MCF 10A (cell line): ENCODE measurements around the gene SPA17. TPM values are rescaled to one million over a fixed set of nuclear protein-coding genes. Genes with fewer than 3 reads are reported as not detected.

Experiments
- BruUV-seq: library from RNA; stranded (reverse); fragments of 400-500 nt; replicated peaks from 2 replicates; lab custom pipeline; 2021; lab: Mats Ljungman, UMichigan
- CTCF ChIA-PET: fragments of 300-600 bp; sonication (Branson Sonifier 250); formaldehyde crosslinking; extraction: SDS; loops from one replicate; lab custom pipeline; 2021; ENCODE audit warnings: antibody characterized with exemption, inconsistent platforms; lab: Yijun Ruan, JAX
- POLR2A ChIA-PET: fragments of 300-600, 350-650 bp; sonication (Branson Sonifier 250); formaldehyde crosslinking; extraction: SDS; loops from one replicate; lab custom pipeline; 2020; ENCODE audit warnings: antibody characterized with exemption, inconsistent platforms; lab: Yijun Ruan, JAX
- DNase-seq: peaks from one replicate; pipeline ENCODE4 v3.0.0-alpha.2; 2018; ENCODE audit not compliant: unreplicated experiment
- H3K27ac Mint-ChIP-seq: one replicate; pipeline ENCODE4 v1.8.0; 2022; ENCODE audit warnings: mild to moderate bottlenecking, low read depth, mixed read lengths; ENCODE audit not compliant: unreplicated experiment
- H3K27me3 Mint-ChIP-seq: one replicate; pipeline ENCODE4 v1.8.0; 2022; ENCODE audit warnings: mixed read lengths; ENCODE audit not compliant: insufficient read depth, unreplicated experiment
- H3K36me3 Mint-ChIP-seq: one replicate; pipeline ENCODE4 v1.8.0; 2022; ENCODE audit warnings: mild to moderate bottlenecking, moderate library complexity, mixed read lengths; ENCODE audit not compliant: insufficient read depth, unreplicated experiment
- H3K4me1 Mint-ChIP-seq: one replicate; pipeline ENCODE4 v1.8.0; 2022; ENCODE audit warnings: mixed read lengths; ENCODE audit not compliant: insufficient read depth, unreplicated experiment
- H3K4me3 Mint-ChIP-seq: one replicate; pipeline ENCODE4 v1.8.0; 2022; ENCODE audit warnings: mild to moderate bottlenecking, moderate library complexity, mixed read lengths; ENCODE audit not compliant: unreplicated experiment
- H3K9me3 Mint-ChIP-seq: one replicate; pipeline ENCODE4 v1.8.0; 2022; ENCODE audit warnings: mixed read lengths; ENCODE audit not compliant: unreplicated experiment
- intact Hi-C: fragments of 100-400 bp; cut with micrococcal nuclease; formaldehyde crosslinking; loops from 2 replicates; pipeline ENCODE4 v1.14.1; 2022
- total RNA-seq: library from RNA; stranded (reverse); gene quantifications from 2 replicates; pipeline ENCODE4 v1.2.3, GENCODE V29; 2022
- TF ChIP-seq, protein P1 (sequence below): fragments of 200-600 bp; IDR thresholded peaks from one replicate; pipeline ENCODE4 v1.8.0; 2022; ENCODE audit warnings: antibody characterized with exemption, mild to moderate bottlenecking; ENCODE audit not compliant: unreplicated experiment

Gene SPA17
- total RNA-seq, 1 experiment from 2014 or later, result 12.0 TPM

DNA sequence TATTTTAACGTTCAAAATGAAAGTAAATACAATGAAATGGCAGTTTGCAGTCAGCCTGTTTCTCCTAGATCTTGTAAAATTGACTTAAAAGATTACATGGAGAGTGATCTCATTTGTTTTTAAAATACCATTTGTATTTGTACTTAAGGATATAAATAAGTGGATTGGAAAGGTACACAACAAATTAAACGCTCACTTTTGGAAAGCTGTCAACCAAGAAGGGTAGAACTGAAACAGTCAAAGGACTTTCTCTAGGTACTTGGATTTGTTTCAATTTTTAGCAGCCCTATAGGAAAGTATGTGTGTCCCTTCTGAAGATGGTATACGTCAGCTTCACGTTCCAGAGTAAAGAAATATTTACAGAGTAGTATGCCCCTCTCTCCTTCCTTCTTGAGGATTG, 43.7 kb upstream of the SPA17 start:
- TF ChIP-seq, protein P1, sequence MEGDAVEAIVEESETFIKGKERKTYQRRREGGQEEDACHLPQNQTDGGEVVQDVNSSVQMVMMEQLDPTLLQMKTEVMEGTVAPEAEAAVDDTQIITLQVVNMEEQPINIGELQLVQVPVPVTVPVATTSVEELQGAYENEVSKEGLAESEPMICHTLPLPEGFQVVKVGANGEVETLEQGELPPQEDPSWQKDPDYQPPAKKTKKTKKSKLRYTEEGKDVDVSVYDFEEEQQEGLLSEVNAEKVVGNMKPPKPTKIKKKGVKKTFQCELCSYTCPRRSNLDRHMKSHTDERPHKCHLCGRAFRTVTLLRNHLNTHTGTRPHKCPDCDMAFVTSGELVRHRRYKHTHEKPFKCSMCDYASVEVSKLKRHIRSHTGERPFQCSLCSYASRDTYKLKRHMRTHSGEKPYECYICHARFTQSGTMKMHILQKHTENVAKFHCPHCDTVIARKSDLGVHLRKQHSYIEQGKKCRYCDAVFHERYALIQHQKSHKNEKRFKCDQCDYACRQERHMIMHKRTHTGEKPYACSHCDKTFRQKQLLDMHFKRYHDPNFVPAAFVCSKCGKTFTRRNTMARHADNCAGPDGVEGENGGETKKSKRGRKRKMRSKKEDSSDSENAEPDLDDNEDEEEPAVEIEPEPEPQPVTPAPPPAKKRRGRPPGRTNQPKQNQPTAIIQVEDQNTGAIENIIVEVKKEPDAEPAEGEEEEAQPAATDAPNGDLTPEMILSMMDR, result no peak
- CTCF ChIA-PET, result interaction anchor here (0.6 to 6.1 kb wide), 7 partner anchors 10 to 561 kb away, joined by 3 to 44 read pairs (median 5); no protein-coding TSS in a partner anchor
- H3K27me3 Mint-ChIP-seq, result no peaks in the 10 kb centered on the region
- intact Hi-C loops, result no loop called here
- no peak overlapping the region for H3K4me3 Mint-ChIP-seq
- no peak for DNase-seq
- H3K4me1 Mint-ChIP-seq, result peaks cover 8% of the 10 kb centered on the region
- no peaks in the 10 kb centered on the region for H3K9me3 Mint-ChIP-seq
- H3K36me3 Mint-ChIP-seq, result peaks cover 81% of the 10 kb centered on the region
- POLR2A ChIA-PET, result interaction anchor here (0.7 to 1.2 kb wide), 2 partner anchors 10 to 228 kb away, joined by 3 read pairs; no protein-coding TSS in a partner anchor
- no TSS peak for BruUV-seq
- no peak overlapping the region for H3K27ac Mint-ChIP-seq

DNA sequence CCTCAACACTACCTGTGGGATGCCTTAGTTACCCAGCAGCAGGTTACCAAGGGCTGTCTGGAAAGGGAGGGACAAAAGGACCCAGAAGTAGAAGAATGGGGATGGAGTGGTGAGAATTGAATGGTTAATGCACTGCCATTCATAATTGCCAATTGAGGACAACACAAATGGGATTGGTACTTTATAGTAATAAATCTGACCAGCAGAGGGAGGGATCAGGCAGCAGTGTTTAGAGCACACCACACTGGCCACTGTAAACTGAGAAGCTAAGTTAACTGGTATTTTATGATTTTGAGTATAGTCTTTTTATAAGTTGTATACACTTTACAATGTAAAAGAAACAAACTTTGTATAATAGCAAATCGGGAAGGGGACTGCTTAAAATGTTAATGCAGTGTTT, 40.3 kb upstream of the SPA17 start:
- ChIA-PET CTCF (interaction anchor here (1.2 to 6.1 kb wide), 4 partner anchors 9 to 130 kb away, joined by 6 to 44 read pairs (median 9); no protein-coding TSS in a partner anchor), POLR2A (interaction anchor here (1.1 kb wide), 2 partner anchors 9 to 10 kb away, joined by 3 to 4 read pairs; no protein-coding TSS in a partner anchor)
- H3K4me3 Mint-ChIP-seq, result no peak overlapping the region
- H3K27ac Mint-ChIP-seq, result no peak overlapping the region
- TF ChIP-seq, protein P1, result no peak
- intact Hi-C loops, result no loop called here
- peaks cover 74% of the 10 kb centered on the region for H3K36me3 Mint-ChIP-seq
- no peaks in the 10 kb centered on the region for H3K27me3 Mint-ChIP-seq
- H3K4me1 Mint-ChIP-seq, result no peaks in the 10 kb centered on the region
- peak; percentile 13 for DNase-seq
- no peaks in the 10 kb centered on the region for H3K9me3 Mint-ChIP-seq
- no TSS peak for BruUV-seq

DNA sequence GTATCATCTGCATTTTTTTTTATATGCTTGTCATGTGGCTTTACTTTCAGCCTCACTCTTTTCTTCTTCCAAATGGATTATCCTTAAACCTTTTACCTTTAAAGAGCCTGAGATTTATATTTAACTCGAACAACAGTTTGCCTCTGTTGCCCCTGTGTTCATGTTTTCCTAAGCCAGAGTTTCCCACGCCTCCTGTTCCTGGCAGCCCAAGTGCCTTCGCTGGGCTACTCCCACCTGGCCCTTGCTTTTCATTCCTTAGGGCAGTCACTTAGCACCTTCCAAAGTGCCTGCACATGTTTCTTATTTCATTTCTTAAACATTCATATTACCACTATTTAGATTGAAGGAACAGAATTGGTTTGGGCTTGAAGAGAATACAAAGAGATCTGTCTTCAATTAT, 37.8 kb upstream of the SPA17 start:
- TSS peak; percentile 91 for BruUV-seq
- TF ChIP-seq, protein P1, result no peak
- ChIA-PET POLR2A (interaction anchor here (0.7 kb wide), 1 partner anchor 26 kb away, joined by 3 read pairs; no protein-coding TSS in a partner anchor), CTCF (interaction anchor here (2.1 to 6.1 kb wide), 2 partner anchors 8 to 11 kb away, joined by 4 to 44 read pairs; no protein-coding TSS in a partner anchor)
- peaks cover 66% of the 10 kb centered on the region for H3K36me3 Mint-ChIP-seq
- no peak for DNase-seq
- H3K4me3 Mint-ChIP-seq, result no peak overlapping the region
- H3K9me3 Mint-ChIP-seq, result peaks cover 2% of the 10 kb centered on the region
- H3K27ac Mint-ChIP-seq, result no peak overlapping the region
- intact Hi-C loops, result no loop called here
- no peaks in the 10 kb centered on the region for H3K27me3 Mint-ChIP-seq
- H3K4me1 Mint-ChIP-seq, result no peaks in the 10 kb centered on the region

DNA sequence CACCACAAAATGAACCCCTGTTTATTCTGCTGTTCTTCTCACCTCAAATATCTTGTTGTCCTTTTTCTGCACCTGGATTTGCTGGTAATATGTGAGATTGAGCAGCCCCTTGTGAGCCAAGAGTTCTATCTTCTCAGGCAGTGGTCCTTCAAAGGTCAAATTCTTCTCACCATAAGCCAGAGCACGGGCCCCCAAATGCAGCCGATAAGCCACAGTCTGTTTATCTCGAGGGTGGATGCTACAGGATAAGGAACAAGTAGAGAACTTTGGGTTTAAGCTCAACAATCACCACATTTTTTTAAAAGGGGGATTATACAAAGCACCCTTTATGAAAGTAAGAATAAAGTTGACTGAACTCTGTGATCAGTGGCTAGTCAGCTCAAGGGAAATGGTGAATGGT, 35.2 kb upstream of the SPA17 start:
- Mint-ChIP-seq H3K9me3 (peaks cover 7% of the 10 kb centered on the region), H3K4me3 (no peak overlapping the region), H3K36me3 (peaks cover 40% of the 10 kb centered on the region), H3K27ac (no peak overlapping the region), H3K27me3 (no peaks in the 10 kb centered on the region), H3K4me1 (peaks cover 6% of the 10 kb centered on the region)
- TF ChIP-seq, protein P1, result no peak
- CTCF ChIA-PET, result interaction anchor here (0.5 to 2.8 kb wide), 9 partner anchors 15 to 1160 kb away, joined by 3 to 14 read pairs (median 3); no protein-coding TSS in a partner anchor
- no TSS peak for BruUV-seq
- no peak for DNase-seq
- intact Hi-C loops, result no loop called here
- POLR2A ChIA-PET, result interaction anchor here (0.6 kb wide), 1 partner anchor 17 kb away, joined by 3 read pairs; no protein-coding TSS in a partner anchor
